Measurements from ENCODE around the gene PIK3R1.

PIK3R1 gene

DNA sequence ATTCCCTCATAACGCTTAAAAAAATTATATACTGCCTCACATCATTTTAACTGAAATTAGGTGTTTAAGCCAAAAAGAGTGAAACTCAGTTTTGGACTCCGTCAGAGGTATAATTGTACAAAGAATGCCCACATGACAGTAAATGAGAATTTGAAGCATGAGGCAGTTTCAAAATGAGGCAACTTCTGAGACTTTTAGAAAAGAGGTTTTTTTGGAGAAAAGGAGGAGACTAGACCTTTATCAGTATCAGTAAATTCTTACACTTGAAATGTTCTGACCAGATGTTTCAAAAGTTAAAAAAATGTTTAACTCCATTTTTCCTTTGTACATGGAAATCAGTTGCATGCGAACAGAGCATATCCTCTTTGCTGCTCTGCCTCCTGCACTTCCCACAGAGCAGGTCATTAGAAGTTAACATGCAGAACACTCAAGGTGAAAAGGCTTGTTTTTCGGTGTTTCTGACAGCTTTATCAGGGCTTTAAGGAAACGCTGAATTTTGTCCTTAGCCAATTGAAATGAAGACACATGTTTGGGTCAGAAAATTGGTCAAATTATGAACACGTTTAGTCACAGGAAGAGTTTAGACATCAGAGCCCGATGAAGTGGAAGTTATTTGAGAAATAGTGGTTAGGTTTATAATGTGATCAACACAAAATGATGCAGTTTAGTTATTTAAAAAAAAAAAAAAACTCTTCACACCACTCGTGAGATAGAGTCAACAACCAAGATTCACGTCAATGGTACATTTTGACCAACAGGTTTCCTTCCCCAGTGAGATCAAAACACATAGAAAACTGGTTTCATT lies 59.5 kb downstream of the PIK3R1 start:
- DNase-seq: no peak

DNA sequence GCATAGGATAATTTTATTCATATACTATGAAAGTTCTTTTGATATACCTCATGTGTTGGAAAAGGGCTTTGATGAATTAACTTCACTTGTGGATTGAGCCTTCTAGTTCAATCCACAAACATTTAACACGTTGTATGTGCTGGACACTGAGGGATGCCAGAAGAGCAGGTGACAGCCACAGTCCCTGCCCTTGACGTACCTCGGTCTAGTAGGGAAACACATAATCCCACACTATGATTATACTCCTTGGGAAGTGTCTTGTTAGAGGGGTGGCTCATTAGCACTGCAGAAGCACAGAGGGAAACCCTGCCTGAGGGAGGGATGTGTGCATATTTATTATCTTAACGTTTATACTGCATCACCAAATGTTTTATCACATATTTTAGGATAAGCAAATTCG lies 61.2 kb downstream of the PIK3R1 start:
- no peak for DNase-seq

DNA sequence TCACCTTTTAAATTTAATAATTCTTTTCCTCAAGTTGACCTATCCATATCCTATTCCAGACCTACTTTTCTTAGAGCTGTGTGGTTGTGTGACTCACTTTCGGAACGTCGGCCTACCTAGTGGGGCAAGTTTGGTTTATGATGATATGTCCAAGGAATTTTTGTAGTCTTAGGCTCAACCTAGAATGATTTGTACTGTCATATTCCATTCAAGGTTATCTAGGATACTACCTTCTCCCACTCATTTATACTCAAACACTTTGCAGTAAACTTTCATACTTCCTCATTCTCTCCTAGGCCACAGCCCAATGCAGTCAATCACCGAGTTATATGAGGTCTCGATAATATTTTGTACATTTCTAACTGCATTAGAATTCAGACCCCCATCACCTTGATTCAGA lies 61.9 kb downstream of the PIK3R1 start:
- DNase-seq: no peak

DNA sequence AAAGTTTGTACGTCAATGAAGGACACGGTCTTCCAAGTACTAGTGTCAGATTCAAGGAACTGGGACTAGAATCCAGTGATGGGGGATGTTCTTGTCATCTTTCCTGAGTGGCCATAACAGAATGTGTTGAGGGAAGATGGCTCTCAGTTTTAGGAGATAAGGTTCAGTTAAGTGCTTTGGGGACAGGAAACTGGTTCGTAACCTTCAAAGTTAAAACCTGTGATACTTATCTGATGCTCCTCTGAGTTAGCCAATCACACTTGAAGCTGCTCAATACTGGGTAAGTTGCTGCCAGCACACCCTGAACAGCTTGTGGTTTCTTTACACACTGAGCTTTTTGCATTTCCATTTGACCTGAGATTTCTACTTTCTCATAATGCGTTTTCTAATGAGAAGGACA lies 64.4 kb downstream of the PIK3R1 start:
- no peak for DNase-seq

DNA sequence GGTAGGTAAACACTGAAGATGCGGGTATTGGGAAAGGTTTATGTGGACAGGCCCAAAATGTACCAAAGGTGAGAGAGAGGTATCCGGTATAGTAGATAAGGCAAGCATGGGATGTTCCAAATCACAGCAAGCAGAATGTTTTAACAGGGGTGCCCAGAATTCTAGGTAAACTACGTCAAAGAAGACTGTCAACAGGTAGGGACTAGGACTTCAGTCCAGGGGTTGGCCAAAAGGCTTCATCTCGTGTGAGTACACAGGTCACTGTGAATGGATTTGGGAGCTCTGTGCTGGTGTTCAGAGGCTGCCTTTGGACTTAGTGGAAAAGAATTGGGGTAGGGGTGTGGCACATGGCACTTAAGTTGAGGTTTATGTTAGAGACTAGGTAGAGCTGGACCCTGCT lies 66.4 kb downstream of the PIK3R1 start:
- no peak for DNase-seq

DNA sequence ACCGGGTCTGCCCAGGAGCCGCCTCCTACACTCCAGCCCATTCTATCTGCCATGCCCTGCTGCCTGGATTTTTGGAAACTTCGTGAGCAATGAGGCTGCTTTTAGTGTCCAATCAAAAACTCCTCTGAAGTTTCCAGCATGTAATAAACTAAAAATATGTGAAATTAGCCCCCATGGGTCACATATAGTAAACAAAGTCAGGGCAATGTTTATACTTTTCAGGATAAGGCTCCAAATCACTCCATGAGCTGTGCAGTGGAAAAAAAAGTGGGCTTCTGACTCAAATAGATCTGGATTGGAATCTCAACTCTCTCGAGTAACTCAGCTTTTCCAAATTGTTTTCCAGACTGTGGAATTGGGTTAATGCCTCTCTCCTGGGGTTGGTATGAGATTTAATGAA lies 68.2 kb downstream of the PIK3R1 start:
- no peak for DNase-seq

DNA sequence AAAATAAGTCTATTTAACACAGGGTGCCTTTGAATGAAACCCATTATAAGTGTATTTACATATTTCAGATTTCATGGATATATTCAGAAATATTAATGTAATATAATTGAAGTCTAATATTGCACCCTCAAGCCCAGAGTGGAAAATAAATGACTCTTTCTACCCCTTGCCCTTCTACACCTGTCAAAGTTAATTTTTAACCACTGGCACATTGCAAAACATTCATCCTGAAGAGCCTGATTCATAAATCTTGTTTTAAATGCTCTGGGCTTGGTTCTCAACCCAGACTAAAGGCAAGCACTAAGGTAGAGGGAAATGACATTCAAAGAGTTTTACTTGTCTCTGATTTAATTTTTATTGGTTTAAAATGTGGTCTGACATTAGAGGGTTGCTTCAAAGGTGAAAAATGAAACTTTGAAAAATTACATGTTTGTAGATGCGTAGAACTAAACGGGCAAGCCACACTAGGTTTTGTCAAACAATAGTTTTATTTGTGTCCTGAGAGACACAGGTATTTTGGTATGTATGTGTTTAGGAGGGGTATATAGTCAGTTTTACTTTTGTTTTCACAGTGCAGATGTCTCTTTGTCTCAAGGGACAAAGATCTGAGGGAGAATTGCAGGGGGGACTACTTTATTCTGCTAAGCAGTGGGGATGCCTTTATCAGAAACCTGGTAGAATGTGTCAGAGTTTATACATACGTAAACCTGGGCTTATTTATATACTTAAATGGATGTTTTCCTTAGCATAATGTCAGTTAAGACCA lies 69.7 kb downstream of the PIK3R1 start:
- DNase-seq: no peak

DNA sequence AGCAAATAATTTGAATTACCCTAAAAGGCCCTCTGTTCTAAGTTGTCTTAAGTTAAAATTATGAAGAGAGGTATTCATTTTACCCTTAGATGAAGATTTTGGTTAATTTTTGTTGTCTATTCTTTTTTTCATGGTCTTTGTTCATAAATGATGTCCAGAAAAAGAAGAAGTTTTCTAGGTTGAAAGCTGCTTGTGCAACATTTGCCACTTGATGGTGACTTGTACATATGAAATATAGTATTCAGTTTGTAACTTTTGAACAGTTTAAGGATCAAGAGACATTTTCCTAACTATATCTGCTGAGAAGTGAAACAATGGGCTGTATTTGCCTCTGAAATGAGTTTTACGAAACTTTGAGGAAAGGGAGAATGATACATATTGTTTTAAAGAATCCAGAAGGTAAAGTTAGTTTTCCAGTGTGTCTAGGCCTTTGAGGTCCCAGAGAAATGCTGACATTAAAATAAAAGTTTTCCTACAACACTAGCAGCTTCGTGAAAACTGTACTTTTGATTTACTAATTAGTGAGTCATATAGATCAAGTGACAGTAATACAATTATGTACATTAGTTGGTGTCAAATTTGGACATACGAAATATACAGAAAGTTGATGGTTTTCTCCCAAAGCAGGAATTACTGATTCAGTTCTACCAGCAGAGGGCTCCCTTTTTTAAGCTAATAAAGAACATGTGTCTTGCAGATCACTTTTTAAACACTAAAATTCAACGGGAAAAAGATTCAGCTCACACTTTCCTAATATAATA lies 70.5 kb downstream of the PIK3R1 start:
- DNase-seq: peak; percentile 53

DNA sequence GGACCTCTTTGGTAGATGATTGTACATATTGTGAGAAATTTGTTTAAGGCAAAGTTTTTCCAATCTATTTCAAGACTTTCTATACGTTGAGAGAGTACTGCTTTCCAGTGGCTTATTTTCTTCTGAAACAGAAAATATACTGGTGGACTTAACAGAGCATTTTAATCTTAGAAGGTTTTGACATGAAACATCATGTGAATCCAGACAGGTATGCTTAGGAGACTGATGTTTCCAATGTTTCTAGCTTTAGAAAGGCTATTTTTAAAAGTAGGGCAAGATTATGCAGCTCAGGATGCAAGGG lies 71.0 kb downstream of the PIK3R1 start:
- no peak for DNase-seq

DNA sequence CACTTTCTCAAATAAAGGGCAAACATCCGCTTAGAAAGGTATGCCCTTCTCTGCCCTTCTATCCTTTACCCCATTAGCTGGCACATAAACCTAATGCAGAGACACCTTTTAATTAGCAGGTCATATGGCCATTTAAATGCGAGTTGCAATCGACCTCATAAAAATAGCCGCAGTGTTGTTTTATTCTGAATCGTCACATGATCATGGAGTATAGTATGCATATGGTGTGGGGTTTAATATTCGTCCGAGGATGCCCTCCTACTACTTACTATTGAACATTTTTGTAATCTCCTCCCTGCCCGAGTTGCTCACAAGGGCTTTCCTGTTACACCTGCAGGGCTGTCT lies 72.0 kb downstream of the PIK3R1 start:
- no peak for DNase-seq

DNA sequence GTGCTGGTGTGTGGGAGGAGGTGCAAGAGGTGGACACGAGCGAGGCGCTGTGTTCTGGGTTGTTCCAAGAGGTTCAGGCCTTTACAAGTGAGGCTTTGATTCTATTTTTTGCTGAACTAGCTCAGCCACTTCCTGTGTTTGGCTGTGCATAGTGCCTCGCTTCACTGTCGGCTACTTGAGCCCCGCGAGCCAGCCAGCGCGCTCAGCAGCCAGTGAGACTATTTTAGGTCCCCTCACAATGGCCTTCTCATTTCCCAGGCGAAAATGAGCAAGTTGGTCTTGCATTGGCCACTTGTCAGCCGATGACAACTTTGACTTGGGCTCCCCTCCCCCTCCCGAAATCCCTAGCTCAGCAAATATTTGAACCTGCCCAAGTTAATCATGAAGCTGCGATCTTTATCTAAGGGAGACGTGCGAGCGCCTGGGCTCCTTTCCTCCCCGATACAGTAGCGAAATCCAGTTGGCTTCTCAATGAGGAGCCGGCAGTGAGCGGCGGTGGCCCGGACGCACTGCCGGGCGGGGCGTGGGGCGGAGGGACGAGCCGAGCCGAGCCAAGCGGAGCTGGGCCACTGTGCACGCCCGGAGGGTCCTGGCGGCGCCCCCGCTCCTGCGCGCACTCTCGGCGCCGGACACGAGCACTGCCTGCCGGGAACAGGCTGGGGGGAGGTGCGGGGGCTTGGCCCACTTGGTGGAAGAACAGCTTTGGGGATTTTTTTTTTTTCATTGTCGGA lies 72.6 kb downstream of the PIK3R1 start:
- DNase-seq: no peak

DNA sequence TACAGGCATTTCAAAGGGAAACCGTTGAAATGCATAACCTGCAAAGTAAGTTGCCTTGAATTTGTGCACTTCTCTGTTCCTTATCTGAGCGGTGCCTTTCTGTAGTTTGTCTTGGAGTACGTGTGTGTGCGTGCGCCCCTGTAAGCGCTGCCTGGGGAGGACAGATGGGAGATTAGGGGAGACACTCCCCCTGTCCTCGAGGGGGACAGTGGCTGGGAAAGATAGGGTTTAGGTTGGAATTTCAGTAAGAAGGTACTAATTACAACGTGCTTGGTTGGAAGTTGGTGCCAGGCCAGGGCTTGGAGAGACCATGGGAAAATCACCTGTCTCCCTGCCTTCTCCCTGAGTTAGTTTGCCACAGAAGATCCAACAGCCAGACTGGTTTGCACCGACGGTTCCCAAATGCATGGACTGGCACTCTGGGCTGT lies 73.2 kb downstream of the PIK3R1 start:
- no peak for DNase-seq

DNA sequence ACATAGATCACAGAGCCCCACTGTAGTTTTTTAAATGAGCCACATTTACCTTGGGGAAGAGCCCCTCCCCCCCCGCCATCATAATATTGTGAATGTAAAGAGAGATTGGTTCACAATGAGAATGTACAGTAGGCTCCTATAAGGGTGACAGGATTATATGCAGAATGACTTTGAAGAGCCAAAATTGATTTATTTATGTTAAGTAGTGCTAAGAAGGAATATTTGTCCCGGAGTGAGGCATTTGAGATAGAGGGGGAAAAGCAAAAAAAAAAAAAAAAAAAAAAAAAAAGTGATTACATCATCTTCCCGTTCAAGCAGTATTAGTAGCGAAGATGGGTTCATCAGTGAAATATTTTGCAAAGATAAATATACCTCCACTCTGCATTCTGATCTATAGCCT lies 73.9 kb downstream of the PIK3R1 start:
- DNase-seq: no peak

DNA sequence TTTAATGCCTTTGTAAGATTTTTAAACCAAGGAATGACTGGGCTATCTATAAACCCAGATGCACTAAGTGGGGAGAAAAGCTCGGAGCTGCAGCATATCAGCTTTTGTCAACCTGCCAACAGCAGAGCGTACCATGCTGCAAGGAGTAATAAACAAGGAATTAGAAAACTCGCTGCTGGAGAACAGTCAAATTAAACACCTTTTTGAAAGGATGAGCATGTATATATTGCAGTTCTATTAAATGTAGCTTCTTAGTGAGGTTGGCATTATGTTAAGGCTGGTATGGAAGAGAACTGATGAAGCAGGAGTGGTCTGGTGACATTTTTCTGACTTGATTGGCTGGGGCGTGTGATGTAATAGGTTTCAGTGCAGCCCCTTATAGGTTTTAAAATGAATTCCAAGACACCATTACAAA lies 74.7 kb downstream of the PIK3R1 start:
- DNase-seq: no peak

DNA sequence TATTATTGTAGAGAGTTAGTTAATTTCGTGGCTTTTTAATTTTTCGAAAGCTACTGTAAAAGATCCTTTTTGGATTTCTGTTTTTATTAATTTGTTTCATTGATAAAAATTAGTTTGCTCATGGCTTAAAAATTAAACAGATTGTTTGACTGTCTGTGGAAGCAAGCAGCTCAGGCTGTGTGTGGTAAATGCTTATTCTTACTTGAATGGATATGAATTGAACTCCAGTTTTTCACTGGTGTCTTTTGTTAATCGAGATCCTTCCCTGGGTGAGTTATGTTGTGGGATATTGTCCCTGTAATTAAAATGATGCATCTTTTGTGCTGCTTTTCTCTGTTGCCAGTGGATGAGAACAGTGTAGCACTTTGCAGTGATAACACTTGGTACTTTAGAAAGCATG lies 75.3 kb downstream of the PIK3R1 start:
- no peak for DNase-seq

DNA sequence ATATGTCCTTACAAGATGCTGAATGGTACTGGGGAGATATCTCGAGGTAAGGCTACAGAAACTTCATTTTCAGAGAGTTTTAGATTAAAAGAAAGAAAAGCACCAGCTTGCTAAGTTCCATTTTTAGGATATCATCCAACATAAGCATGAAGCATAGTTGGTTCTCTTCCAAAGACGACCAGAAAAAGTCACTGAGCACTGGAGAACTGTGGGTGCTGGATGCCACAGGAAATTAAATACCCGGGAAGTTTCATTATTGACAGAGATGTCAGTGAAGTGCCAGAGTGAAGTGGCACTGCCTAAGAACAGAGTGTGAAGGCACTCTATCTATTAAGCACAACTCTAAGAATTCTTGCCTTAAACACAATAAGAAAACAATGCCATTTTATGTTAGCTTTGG lies 76.8 kb downstream of the PIK3R1 start:
- no peak for DNase-seq

DNA sequence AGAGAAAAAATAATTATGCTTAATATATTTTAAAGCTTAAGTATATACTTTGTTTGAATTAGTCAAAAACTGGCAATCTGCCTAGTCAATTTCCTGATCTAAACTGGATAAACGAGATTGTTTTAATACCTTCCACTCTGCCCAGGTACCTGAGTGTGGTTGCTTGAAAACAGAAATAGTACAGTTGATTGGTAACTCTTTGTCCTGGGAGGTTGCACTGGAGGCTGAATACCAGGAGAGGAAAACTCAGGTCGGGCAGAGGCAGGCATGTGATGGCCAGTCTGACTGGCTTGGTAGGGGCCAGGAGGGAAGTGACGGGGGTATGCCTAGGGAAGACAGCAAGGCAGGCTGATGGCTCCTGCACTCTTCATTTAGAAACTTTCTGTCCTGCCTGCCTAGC lies 80.2 kb downstream of the PIK3R1 start:
- no peak for DNase-seq

DNA sequence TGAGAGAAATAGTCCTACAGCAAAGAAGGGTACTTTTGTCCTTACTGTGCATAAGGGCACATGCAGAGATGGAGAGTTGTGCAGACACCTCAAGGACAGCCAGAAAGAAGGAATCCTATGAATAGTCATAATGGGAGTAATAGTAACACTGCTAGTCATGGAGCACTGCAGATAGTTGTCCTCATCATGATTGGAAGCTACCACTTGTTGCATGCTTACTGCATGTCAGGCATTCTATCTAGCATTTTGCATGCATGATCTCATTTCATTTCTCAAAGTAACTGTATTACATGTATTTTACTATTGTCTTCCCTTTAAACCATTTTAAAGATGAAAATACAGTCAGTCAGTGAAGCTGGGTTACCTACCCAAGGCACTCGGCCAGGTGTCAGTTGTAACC lies 81.3 kb downstream of the PIK3R1 start:
- no peak for DNase-seq

DNA sequence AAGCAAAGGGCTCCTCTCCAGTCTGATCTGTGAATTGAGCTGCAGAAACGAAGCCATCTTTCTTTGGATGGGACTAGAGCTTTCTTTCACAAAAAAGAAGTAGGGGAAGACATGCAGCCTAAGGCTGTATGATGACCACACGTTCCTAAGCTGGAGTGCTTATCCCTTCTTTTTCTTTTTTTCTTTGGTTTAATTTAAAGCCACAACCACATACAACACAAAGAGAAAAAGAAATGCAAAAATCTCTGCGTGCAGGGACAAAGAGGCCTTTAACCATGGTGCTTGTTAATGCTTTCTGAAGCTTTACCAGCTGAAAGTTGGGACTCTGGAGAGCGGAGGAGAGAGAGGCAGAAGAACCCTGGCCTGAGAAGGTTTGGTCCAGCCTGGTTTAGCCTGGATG lies 82.1 kb downstream of the PIK3R1 start:
- DNase-seq: no peak

DNA sequence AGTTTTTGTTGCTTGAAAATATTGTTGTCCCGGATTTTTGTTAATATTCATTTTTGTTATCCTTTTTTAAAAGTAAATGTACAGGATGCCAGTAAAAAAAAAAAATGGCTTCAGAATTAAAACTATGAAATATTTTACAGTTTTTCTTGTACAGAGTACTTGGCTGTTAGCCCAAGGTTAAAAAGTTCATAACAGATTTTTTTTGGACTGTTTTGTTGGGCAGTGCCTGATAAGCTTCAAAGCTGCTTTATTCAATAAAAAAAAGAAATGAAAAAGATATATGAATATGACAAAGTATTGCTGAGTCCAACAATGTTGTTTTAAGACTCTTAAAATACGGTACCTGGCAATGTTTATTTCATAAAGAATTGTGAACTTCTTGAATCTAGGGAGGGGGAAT lies 82.9 kb downstream of the PIK3R1 start:
- no peak for DNase-seq

DNA sequence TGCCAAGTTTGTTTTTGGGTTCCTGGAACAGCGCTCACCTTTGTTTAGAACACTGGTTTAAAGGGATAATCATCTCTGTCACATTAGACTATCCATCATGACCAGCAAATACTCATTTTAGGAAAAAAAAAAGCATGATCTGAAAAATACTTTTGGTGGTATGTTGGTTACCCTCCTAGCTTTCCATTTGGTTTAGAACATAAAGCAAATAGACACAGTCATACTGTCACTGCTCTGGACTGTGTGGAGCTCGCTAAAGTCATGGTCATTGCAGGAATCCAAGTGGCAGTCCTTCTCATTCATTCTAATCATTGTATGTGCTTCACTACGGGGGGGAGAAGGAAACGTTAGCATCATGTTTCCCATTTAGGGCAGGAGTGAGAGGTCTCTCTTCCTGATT lies 83.5 kb downstream of the PIK3R1 start:
- no peak for DNase-seq

DNA sequence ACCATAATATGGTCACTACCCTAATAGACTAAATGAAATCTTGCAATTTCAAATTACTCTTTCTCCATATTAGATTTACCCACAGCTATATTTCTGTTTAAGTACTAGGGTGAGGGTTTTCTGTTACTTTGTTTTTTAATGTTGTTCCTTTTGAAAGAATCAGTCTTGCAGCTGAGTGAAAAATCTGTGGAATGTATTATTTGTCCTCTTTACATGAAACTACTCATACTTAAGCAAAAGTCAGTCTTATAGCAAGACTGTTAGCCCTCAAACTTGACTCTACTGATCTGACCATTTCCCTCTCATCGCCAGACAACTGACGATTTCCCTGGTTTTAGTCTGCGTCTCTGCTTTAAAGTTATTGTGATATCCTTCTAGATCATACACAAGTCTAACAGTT lies 84.0 kb downstream of the PIK3R1 start:
- no peak for DNase-seq

DNA sequence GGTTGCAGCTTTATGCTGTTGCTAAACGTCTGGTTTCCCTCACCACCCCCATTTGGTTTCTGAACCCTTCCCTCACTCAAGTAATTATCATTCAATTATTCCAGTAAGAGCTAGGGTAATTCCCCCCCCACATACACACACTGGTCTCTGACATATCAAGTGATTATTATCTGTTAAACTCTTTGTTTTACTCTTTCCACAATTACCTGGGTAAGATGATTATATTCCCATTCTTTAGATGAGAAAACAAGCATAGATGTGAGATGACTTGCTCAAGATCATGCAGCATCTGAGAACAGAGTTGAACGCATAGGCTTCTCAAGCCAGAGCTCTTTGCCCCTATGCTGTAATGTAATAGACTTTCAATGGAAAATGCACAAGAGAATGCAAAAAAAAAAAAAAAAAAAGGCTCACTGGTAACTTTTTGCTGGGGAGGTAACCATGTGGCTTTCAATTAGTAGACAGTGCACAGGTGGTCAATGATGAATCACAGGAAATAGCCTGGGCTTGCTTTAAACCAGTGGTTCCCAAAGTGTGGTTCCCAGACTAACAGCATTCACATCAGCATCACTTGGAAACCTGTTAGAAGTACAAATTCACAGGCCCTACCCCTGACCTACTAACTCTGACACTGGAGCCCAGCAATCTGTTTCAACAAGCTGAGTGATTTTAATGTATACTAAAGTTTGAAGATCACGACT lies 87.6 kb downstream of the PIK3R1 start:
- no peak for DNase-seq
